ENCODE results near the gene PASK.

DNA sequence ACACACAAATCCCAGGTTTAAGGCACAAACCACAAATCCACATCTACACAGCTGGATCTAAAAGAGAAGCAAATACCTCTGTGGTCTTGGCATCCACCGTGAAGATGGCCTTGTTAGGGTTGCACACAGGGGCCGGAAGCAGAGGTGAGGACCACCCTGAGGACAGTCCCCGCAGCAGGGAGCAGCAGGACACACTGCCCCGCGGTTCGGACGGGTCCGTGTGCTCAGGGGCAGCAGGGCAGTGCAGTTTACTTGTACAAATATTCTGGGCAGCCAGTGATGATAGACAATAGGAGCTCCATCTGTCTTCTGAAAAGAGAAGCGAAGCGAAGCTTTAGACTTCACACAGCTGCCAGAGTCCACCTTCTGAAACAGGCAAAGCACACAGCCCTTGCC lies 8.8 kb downstream of the PASK start:
- TF ChIP-seq, protein P1, sequence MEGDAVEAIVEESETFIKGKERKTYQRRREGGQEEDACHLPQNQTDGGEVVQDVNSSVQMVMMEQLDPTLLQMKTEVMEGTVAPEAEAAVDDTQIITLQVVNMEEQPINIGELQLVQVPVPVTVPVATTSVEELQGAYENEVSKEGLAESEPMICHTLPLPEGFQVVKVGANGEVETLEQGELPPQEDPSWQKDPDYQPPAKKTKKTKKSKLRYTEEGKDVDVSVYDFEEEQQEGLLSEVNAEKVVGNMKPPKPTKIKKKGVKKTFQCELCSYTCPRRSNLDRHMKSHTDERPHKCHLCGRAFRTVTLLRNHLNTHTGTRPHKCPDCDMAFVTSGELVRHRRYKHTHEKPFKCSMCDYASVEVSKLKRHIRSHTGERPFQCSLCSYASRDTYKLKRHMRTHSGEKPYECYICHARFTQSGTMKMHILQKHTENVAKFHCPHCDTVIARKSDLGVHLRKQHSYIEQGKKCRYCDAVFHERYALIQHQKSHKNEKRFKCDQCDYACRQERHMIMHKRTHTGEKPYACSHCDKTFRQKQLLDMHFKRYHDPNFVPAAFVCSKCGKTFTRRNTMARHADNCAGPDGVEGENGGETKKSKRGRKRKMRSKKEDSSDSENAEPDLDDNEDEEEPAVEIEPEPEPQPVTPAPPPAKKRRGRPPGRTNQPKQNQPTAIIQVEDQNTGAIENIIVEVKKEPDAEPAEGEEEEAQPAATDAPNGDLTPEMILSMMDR (IDR thresholded peaks at IDR 0.05) = no peak
- no peak for TF ChIP-seq POLR2A (IDR thresholded peaks at IDR 0.05)

Measured in testis (tissue), 2 donors.